PC-9 (cell line): ENCODE results near the gene TRIO. TPM values are rescaled to one million over a fixed set of nuclear protein-coding genes. Genes with fewer than 3 reads are reported as not detected.

ENCODE experiments used
- BruUV-seq: library from RNA; stranded (reverse); fragments of 400-500 nt; replicated peaks from 2 replicates; lab custom pipeline; 2021; lab: Mats Ljungman, UMichigan
- CTCF ChIA-PET: fragments of 300-600 bp; sonication (Branson Sonifier 250); formaldehyde crosslinking; loops from one replicate; lab custom pipeline; 2022; ENCODE audit warnings: antibody characterized with exemption; lab: Charles Lee
- POLR2A ChIA-PET: fragments of 300-600 bp; sonication (Branson Sonifier 250); formaldehyde crosslinking; loops from one replicate; lab custom pipeline; 2022; ENCODE audit warnings: antibody characterized with exemption; ENCODE audit not compliant: unreplicated experiment; lab: Charles Lee
- DNase-seq, 2 experiments: peaks; one replicate each; pipeline versions ENCODE4 v3.0.0 to v3.0.0-alpha.2; 2015 to 2022; ENCODE audit warnings: mixed read lengths in 1 of 2
- H2AFZ ChIP-seq: fragments of 200-600 bp; sonication (generic); 2 replicates; pipeline ENCODE4 v1.8.1; 2017; ENCODE audit warnings: antibody characterized with exemption
- H3F3A ChIP-seq: fragments of 200-600 bp; sonication (generic); 2 replicates; pipeline ENCODE4 v1.8.1; 2017; ENCODE audit warnings: antibody characterized with exemption, mild to moderate bottlenecking, low read depth; ENCODE audit not compliant: insufficient read depth
- H3K27ac ChIP-seq: fragments of 200-600 bp; sonication (generic); 2 replicates; pipeline ENCODE4 v1.6.1; 2016; ENCODE audit warnings: mixed run types
- H3K27me3 ChIP-seq: fragments of 200-600 bp; sonication (generic); 2 replicates; pipeline ENCODE4 v1.6.1; 2016; ENCODE audit warnings: low read depth, mixed run types; ENCODE audit not compliant: insufficient read depth
- H3K36me3 ChIP-seq: fragments of 200-600 bp; sonication (generic); 2 replicates; pipeline ENCODE4 v1.6.1; 2016; ENCODE audit warnings: low read depth, mixed run types
- H3K4me1 ChIP-seq: fragments of 200-600 bp; sonication (generic); replicated peaks from 2 replicates; pipeline ENCODE4 v1.6.1; 2016; ENCODE audit warnings: mixed run types; ENCODE audit not compliant: insufficient read depth
- H3K4me2 ChIP-seq: fragments of 200-600 bp; sonication (generic); 2 replicates; pipeline ENCODE4 v1.6.1; 2017; ENCODE audit warnings: mixed run types
- H3K4me3 ChIP-seq: fragments of 200-600 bp; sonication (generic); 2 replicates; pipeline ENCODE4 v1.6.1; 2016; ENCODE audit warnings: mixed run types
- H3K79me2 ChIP-seq: fragments of 200-600 bp; sonication (generic); 2 replicates; pipeline ENCODE4 v1.6.1; 2017; ENCODE audit warnings: low read depth, mixed run types
- H3K9me2 ChIP-seq: fragments of 200-600 bp; sonication (generic); 2 replicates; pipeline ENCODE4 v1.8.1; 2017; ENCODE audit warnings: mild to moderate bottlenecking; ENCODE audit not compliant: insufficient read depth
- H3K9me3 ChIP-seq: fragments of 200-600 bp; sonication (generic); 2 replicates; pipeline ENCODE4 v1.8.1; 2016; ENCODE audit warnings: low read depth; ENCODE audit not compliant: insufficient read depth
- H4K20me1 ChIP-seq: fragments of 200-600 bp; sonication (generic); 2 replicates; pipeline ENCODE4 v1.8.1; 2017; ENCODE audit not compliant: insufficient read depth
- EZH2 ChIP-seq: fragments of 200-600 bp; sonication (generic); IDR thresholded peaks from 2 replicates; pipeline ENCODE4 v1.8.0; 2017; ENCODE audit warnings: antibody characterized with exemption, low read depth
- intact Hi-C: fragments of 100-400 bp; cut with micrococcal nuclease; formaldehyde crosslinking; loops from one replicate; pipeline ENCODE4 v1.10.0; 2022; ENCODE audit not compliant: unreplicated experiment
- total RNA-seq: library from RNA; stranded (reverse); gene quantifications from 2 replicates; pipeline ENCODE4 v1.2.3, GENCODE V29; 2021
- TF ChIP-seq, protein P1 (sequence below): fragments of 200-600 bp; sonication (generic); conservative IDR thresholded peaks from 2 replicates; pipeline ENCODE4 v1.6.1; 2017; ENCODE audit warnings: mixed run types, antibody characterized with exemption, mild to moderate bottlenecking, moderate library complexity

TRIO gene
- total RNA-seq, 1 experiment from 2014 or later = 596 TPM

DNA sequence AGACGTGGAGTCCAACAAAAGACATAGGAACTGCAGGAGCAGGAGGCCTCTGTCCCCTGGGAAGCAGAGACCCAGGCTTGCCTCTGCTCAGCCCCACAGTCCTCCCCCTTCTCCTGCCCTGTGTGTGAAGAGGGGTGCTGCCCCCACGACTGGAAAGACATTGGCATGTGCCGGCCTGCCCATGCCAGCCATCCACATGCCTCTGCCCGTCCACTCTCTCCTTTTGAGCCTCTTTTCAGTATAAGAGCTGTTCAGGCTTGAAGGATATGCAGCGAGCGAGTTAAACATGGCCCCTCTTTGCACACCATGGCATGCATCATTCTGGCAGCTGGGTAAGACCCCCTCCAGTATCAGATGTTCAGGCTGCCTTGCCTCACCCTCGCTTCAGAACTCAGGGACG is 278.7 kb downstream of the TRIO start:
- no peak for DNase-seq
- H3K9me3 ChIP-seq = no peaks in the 10 kb centered on the region
- no peaks in the 10 kb centered on the region for H3K9me2 ChIP-seq
- intact Hi-C loops = no loop called here
- POLR2A ChIA-PET = no interaction called here
- H3K27ac ChIP-seq = no peak overlapping the region
- H3K4me2 ChIP-seq = no peak overlapping the region
- no peaks in the 10 kb centered on the region for H3K4me1 ChIP-seq
- H3K4me3 ChIP-seq = no peak overlapping the region
- TF ChIP-seq EZH2 = no peak
- TF ChIP-seq, protein P1, sequence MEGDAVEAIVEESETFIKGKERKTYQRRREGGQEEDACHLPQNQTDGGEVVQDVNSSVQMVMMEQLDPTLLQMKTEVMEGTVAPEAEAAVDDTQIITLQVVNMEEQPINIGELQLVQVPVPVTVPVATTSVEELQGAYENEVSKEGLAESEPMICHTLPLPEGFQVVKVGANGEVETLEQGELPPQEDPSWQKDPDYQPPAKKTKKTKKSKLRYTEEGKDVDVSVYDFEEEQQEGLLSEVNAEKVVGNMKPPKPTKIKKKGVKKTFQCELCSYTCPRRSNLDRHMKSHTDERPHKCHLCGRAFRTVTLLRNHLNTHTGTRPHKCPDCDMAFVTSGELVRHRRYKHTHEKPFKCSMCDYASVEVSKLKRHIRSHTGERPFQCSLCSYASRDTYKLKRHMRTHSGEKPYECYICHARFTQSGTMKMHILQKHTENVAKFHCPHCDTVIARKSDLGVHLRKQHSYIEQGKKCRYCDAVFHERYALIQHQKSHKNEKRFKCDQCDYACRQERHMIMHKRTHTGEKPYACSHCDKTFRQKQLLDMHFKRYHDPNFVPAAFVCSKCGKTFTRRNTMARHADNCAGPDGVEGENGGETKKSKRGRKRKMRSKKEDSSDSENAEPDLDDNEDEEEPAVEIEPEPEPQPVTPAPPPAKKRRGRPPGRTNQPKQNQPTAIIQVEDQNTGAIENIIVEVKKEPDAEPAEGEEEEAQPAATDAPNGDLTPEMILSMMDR = no peak
- no peak overlapping the region for H2AFZ ChIP-seq
- peaks cover 25% of the 10 kb centered on the region; the same call in 1 of the 2 replicates for H3K36me3 ChIP-seq
- H3F3A ChIP-seq = 0 out of 2 replicates have a peak, but pooled peaks cover 4% of the 10 kb centered on the region
- no peaks in the 10 kb centered on the region for H3K27me3 ChIP-seq
- no peaks in the 10 kb centered on the region; the same call in 1 of the 2 replicates for H4K20me1 ChIP-seq
- CTCF ChIA-PET = no interaction called here
- no peaks in the 10 kb centered on the region for H3K79me2 ChIP-seq
- BruUV-seq = no TSS peak

- Histone ChIP-seq H3F3A (0 out of 2 replicates have a peak, but pooled peaks cover 4% of the 10 kb centered on the region), H3K27ac (no peak overlapping the region), H3K4me1 (no peaks in the 10 kb centered on the region), H3K79me2 (no peaks in the 10 kb centered on the region), H3K27me3 (no peaks in the 10 kb centered on the region), H4K20me1 (no peaks in the 10 kb centered on the region; the same call in 1 of the 2 replicates), H3K4me2 (no peak overlapping the region), H3K9me3 (no peaks in the 10 kb centered on the region), H3K36me3 (peaks cover 26% of the 10 kb centered on the region; the same call in 1 of the 2 replicates), H2AFZ (no peak overlapping the region), H3K4me3 (no peak overlapping the region), H3K9me2 (no peaks in the 10 kb centered on the region)
- DNase-seq = no peak
- POLR2A ChIA-PET = interaction anchor here (0.5 to 0.7 kb wide), 3 partner anchors 57 to 176 kb away, joined by 5 to 9 read pairs (median 6); no protein-coding TSS in a partner anchor
- TF ChIP-seq EZH2 = no peak
- BruUV-seq = TSS peak; percentile 0
- CTCF ChIA-PET = no interaction called here
- intact Hi-C loops = no loop called here
Observed at GRCh38 chr5:14424011-14424685, 281.0 kb downstream of the TRIO start.

GRCh38 chr5:14425559-14425958 is 282.4 kb downstream of the TRIO start:
- Histone ChIP-seq H3K27ac (no peak overlapping the region), H3K4me1 (no peaks in the 10 kb centered on the region), H3K27me3 (no peaks in the 10 kb centered on the region), H3K9me2 (no peaks in the 10 kb centered on the region), H3K36me3 (peaks cover 21% of the 10 kb centered on the region; the same call in 1 of the 2 replicates), H3K4me2 (no peak overlapping the region), H4K20me1 (no peaks in the 10 kb centered on the region; the same call in 1 of the 2 replicates), H3K4me3 (no peak overlapping the region), H3F3A (0 out of 2 replicates have a peak, but pooled peaks cover 4% of the 10 kb centered on the region), H2AFZ (no peak overlapping the region), H3K9me3 (no peaks in the 10 kb centered on the region), H3K79me2 (no peaks in the 10 kb centered on the region)
- ChIA-PET CTCF (no interaction called here), POLR2A (no interaction called here)
- no peak for TF ChIP-seq EZH2
- TF ChIP-seq, protein P1 = no peak
- intact Hi-C loops = no loop called here
- no TSS peak for BruUV-seq
- no peak for DNase-seq
